ENCODE measurements around the gene ZSCAN16.

Gene ZSCAN16

GRCh38 chr6:28159029-28159607, 34.7 kb downstream of the ZSCAN16 start:
- Histone ChIP-seq H3K9me2 (replicated peaks; ENCODE audit: insufficient read depth, low read length) (no peaks in the 10 kb centered on the region), H3K4me2 (ENCODE audit: low read depth, low read length) (no peak overlapping the region), H3K27ac (ENCODE audit: low read length) (no peak overlapping the region), H3K9ac (ENCODE audit: low read length) (no peak overlapping the region), H3K27me3 (replicated peaks; ENCODE audit: insufficient read depth, low read length) (no peaks in the 10 kb centered on the region), H2AFZ (ENCODE audit: low read length) (no peak overlapping the region), H3F3A (ENCODE audit: insufficient read depth, low read length) (peaks cover 8% of the 10 kb centered on the region; the same call in 1 of the 2 replicates), H3K9me3 (replicated peaks; ENCODE audit: insufficient read depth, low read length) (no peaks in the 10 kb centered on the region), H3K36me3 (replicated peaks; ENCODE audit: insufficient read depth, low read length) (peaks cover 4% of the 10 kb centered on the region), H3K79me2 (ENCODE audit: low read length) (no peaks in the 10 kb centered on the region), H3K4me3 (ENCODE audit: low read length) (no peak overlapping the region), H4K20me1 (ENCODE audit: insufficient read depth, low read length) (no peaks in the 10 kb centered on the region), H3K4me1 (ENCODE audit: low read length) (no peaks in the 10 kb centered on the region)
- no peak for DNase-seq
- TF ChIP-seq EZH2phosphoT487 (IDR thresholded peaks at IDR 0.05; ENCODE audit: low read length) (no peak), EZH2 (optimal IDR thresholded peaks at IDR 0.05; ENCODE audit: low read depth, low read length) (no peak), CTCF (IDR thresholded peaks at IDR 0.05; ENCODE audit: low read length) (no peak)

- H3K9me3 ChIP-seq (replicated peaks; ENCODE audit: insufficient read depth, low read length), result no peaks in the 10 kb centered on the region
- H3K9ac ChIP-seq (ENCODE audit: low read length), result no peak overlapping the region
- DNase-seq, result no peak
- no peaks in the 10 kb centered on the region for H3K4me1 ChIP-seq (ENCODE audit: low read length)
- no peaks in the 10 kb centered on the region for H4K20me1 ChIP-seq (ENCODE audit: insufficient read depth, low read length)
- no peak overlapping the region for H2AFZ ChIP-seq (ENCODE audit: low read length)
- peaks cover 4% of the 10 kb centered on the region for H3K36me3 ChIP-seq (replicated peaks; ENCODE audit: insufficient read depth, low read length)
- TF ChIP-seq EZH2 (optimal IDR thresholded peaks at IDR 0.05; ENCODE audit: low read depth, low read length) (no peak), EZH2phosphoT487 (IDR thresholded peaks at IDR 0.05; ENCODE audit: low read length) (no peak), CTCF (IDR thresholded peaks at IDR 0.05; ENCODE audit: low read length) (no peak)
- H3K4me2 ChIP-seq (ENCODE audit: low read depth, low read length), result no peak overlapping the region
- no peaks in the 10 kb centered on the region for H3K27me3 ChIP-seq (replicated peaks; ENCODE audit: insufficient read depth, low read length)
- peaks cover 8% of the 10 kb centered on the region; the same call in 1 of the 2 replicates for H3F3A ChIP-seq (ENCODE audit: insufficient read depth, low read length)
- H3K4me3 ChIP-seq (ENCODE audit: low read length), result no peak overlapping the region
- no peaks in the 10 kb centered on the region for H3K79me2 ChIP-seq (ENCODE audit: low read length)
- no peak overlapping the region for H3K27ac ChIP-seq (ENCODE audit: low read length)
- no peaks in the 10 kb centered on the region for H3K9me2 ChIP-seq (replicated peaks; ENCODE audit: insufficient read depth, low read length)
Observed at GRCh38 chr6:28160233-28160632, 35.8 kb downstream of the ZSCAN16 start.

- Histone ChIP-seq H3K4me1 (ENCODE audit: low read length) (no peaks in the 10 kb centered on the region), H3K4me3 (ENCODE audit: low read length) (peak overlapping the region; percentile 74), H2AFZ (ENCODE audit: low read length) (peak overlapping the region; percentile 86), H3K9ac (ENCODE audit: low read length) (peak overlapping the region; percentile 43; the same call in 1 of the 2 replicates), H4K20me1 (ENCODE audit: insufficient read depth, low read length) (no peaks in the 10 kb centered on the region), H3K9me2 (replicated peaks; ENCODE audit: insufficient read depth, low read length) (no peaks in the 10 kb centered on the region), H3K36me3 (replicated peaks; ENCODE audit: insufficient read depth, low read length) (no peaks in the 10 kb centered on the region), H3F3A (ENCODE audit: insufficient read depth, low read length) (peaks cover 8% of the 10 kb centered on the region; the same call in 1 of the 2 replicates), H3K27me3 (replicated peaks; ENCODE audit: insufficient read depth, low read length) (no peaks in the 10 kb centered on the region), H3K79me2 (ENCODE audit: low read length) (no peaks in the 10 kb centered on the region), H3K4me2 (ENCODE audit: low read depth, low read length) (peak overlapping the region; percentile 58), H3K9me3 (replicated peaks; ENCODE audit: insufficient read depth, low read length) (no peaks in the 10 kb centered on the region), H3K27ac (ENCODE audit: low read length) (peak overlapping the region; percentile 30; the same call in 1 of the 2 replicates)
- DNase-seq, result peak; percentile 95
- TF ChIP-seq EZH2 (optimal IDR thresholded peaks at IDR 0.05; ENCODE audit: low read depth, low read length) (no peak), EZH2phosphoT487 (IDR thresholded peaks at IDR 0.05; ENCODE audit: low read length) (no peak), CTCF (IDR thresholded peaks at IDR 0.05; ENCODE audit: low read length) (no peak)
Observed at GRCh38 chr6:28161410-28162079, 37.1 kb downstream of the ZSCAN16 start.
